CD4-positive, alpha-beta T cell (primary cell): ENCODE results near the gene SSTR4. TPM values are rescaled to one million over a fixed set of nuclear protein-coding genes. Genes with fewer than 3 reads are reported as not detected.
A peak's percentile ranks its signal among the peaks of the same experiment; 100 is the strongest.

Source experiments
- ATAC-seq: fragments of 200-7000 bp; cut with Tn5 transposase; one replicate; pipeline ENCODE4 v1.10.0; 2022; ENCODE audit warnings: mild to moderate bottlenecking; ENCODE audit not compliant: poor library complexity
- CTCF ChIA-PET: fragments of 350-600 bp; sonication (Branson Sonifier 250); formaldehyde crosslinking; loops from one replicate; lab custom pipeline; 2021; ENCODE audit warnings: antibody characterized with exemption, inconsistent platforms; lab: Charles Lee
- POLR2A ChIA-PET: fragments of 350-600 bp; sonication (Branson Sonifier 250); formaldehyde crosslinking; loops from one replicate; lab custom pipeline; 2021; ENCODE audit warnings: antibody characterized with exemption, inconsistent platforms; lab: Charles Lee
- DNase-seq, 14 experiments: peaks; one replicate each; pipeline ENCODE4 v3.0.0-alpha.2; 2013 to 2020; ENCODE audit warnings: mixed read lengths in 2 of 14
- H3K27ac ChIP-seq, 2 donors: one replicate each; pipeline versions ENCODE4 v1.5.1 to v1.7.0; 2013; ENCODE audit warnings: low read length in 2 of 2, low read depth in 1 of 2, mild to moderate bottlenecking in 1 of 2
- H3K27me3 ChIP-seq, 2 experiments: 1 replicate in 1 of 2; 2 replicates in 1 of 2; pipeline versions ENCODE4 v1.6.1 to v1.7.0; 2013; ENCODE audit warnings: low read length in 2 of 2, control low read depth in 1 of 2, mild to moderate bottlenecking in 1 of 2, moderate library complexity in 1 of 2; ENCODE audit not compliant: insufficient read depth in 2 of 2, control insufficient read depth in 1 of 2
- H3K36me3 ChIP-seq: one replicate; pipeline ENCODE4 v1.6.1; 2013; ENCODE audit warnings: low read length, control low read depth; ENCODE audit not compliant: insufficient read depth
- H3K4me1 ChIP-seq: one replicate; pipeline ENCODE4 v1.6.1; 2013; ENCODE audit warnings: low read length, control low read depth; ENCODE audit not compliant: insufficient read depth
- H3K4me3 ChIP-seq: one replicate; pipeline ENCODE4 v1.5.1; 2013; ENCODE audit warnings: mild to moderate bottlenecking, low read length, moderate library complexity
- H3K9me3 ChIP-seq, 2 experiments: 1 replicate in 1 of 2; 2 replicates in 1 of 2; pipeline versions ENCODE4 v1.6.1 to v1.7.0; 2013; ENCODE audit warnings: low read length in 2 of 2, mild to moderate bottlenecking in 2 of 2, control low read depth in 1 of 2, moderate library complexity in 1 of 2; ENCODE audit not compliant: control insufficient read depth in 1 of 2, insufficient read depth in 1 of 2
- H3K27ac Mint-ChIP-seq: one replicate; pipeline ENCODE4 v1.8.0; 2020; ENCODE audit warnings: mixed read lengths
- H3K27me3 Mint-ChIP-seq: one replicate; pipeline ENCODE4 v1.8.0; 2021; ENCODE audit warnings: mixed read lengths
- H3K36me3 Mint-ChIP-seq: one replicate; pipeline ENCODE4 v1.8.0; 2021; ENCODE audit warnings: low read depth, mixed read lengths
- H3K4me1 Mint-ChIP-seq: one replicate; pipeline ENCODE4 v1.8.0; 2021; ENCODE audit warnings: low read depth, mixed read lengths
- H3K4me3 Mint-ChIP-seq: one replicate; pipeline ENCODE4 v1.8.0; 2020; ENCODE audit warnings: mild to moderate bottlenecking, mixed read lengths
- H3K9me3 Mint-ChIP-seq: one replicate; pipeline ENCODE4 v1.8.0; 2020; ENCODE audit warnings: mixed read lengths
- CTCF ChIP-seq: fragments of 200-600 bp; IDR thresholded peaks from one replicate; pipeline ENCODE4 v1.8.0; 2022; ENCODE audit warnings: antibody characterized with exemption, mild to moderate bottlenecking
- intact Hi-C, 2 experiments: fragments of 100-400 bp; cut with DNase I in 1 of 2; cut with micrococcal nuclease in 1 of 2; formaldehyde crosslinking; loops; one replicate each; pipeline versions ENCODE4 v1.15.1 to v1.9.0; 2023 to 2025; cut with DNase I, micrococcal nuclease
- total RNA-seq, 174 experiments: library from RNA in 2 of 174; stranded (reverse) in 2 of 174; gene quantifications; one replicate each; pipeline ENCODE4 v1.2.3 and lab custom pipeline; 2021 to 2026

Gene SSTR4
- total RNA-seq, 2 experiments from 2014 or later: not detected

GRCh38 chr20:23083553-23084220 is 48.6 kb downstream of the SSTR4 start:
- H3K27me3 ChIP-seq: no peaks in the 10 kb centered on the region
- Mint-ChIP-seq H3K4me3 (peak overlapping the region; percentile 5), H3K27me3 (no peaks in the 10 kb centered on the region), H3K9me3 (no peaks in the 10 kb centered on the region), H3K36me3 (no peaks in the 10 kb centered on the region), H3K27ac (no peak overlapping the region), H3K4me1 (peaks cover 18% of the 10 kb centered on the region)
- no peak for ATAC-seq
- intact Hi-C loops: no loop called here
- H3K36me3 ChIP-seq: no peaks in the 10 kb centered on the region
- H3K27ac ChIP-seq: no peak overlapping the region
- H3K4me1 ChIP-seq: peaks cover 34% of the 10 kb centered on the region
- H3K4me3 ChIP-seq: peak overlapping the region; percentile 56
- ChIA-PET POLR2A (no interaction called here), CTCF (no interaction called here)
- DNase-seq: no peak
- peaks cover 0 to 10% of the 10 kb centered on the region in 2 experiments for H3K9me3 ChIP-seq
- TF ChIP-seq CTCF: no peak

GRCh38 chr20:23084282-23084844 is 49.3 kb downstream of the SSTR4 start:
- Histone ChIP-seq H3K4me1 (peaks cover 34% of the 10 kb centered on the region), H3K36me3 (no peaks in the 10 kb centered on the region), H3K9me3 (peaks cover 0 to 10% of the 10 kb centered on the region in 2 experiments), H3K27me3 (no peaks in the 10 kb centered on the region), H3K27ac (no peak overlapping the region), H3K4me3 (peak overlapping the region; percentile 56)
- no peaks in the 10 kb centered on the region for H3K27me3 Mint-ChIP-seq
- POLR2A ChIA-PET: no interaction called here
- no peak overlapping the region for H3K4me3 Mint-ChIP-seq
- no peaks in the 10 kb centered on the region for H3K9me3 Mint-ChIP-seq
- DNase-seq (no peak), ATAC-seq (no peak)
- H3K36me3 Mint-ChIP-seq: no peaks in the 10 kb centered on the region
- intact Hi-C loops: no loop called here
- TF ChIP-seq CTCF: no peak
- CTCF ChIA-PET: no interaction called here
- H3K4me1 Mint-ChIP-seq: peaks cover 18% of the 10 kb centered on the region
- H3K27ac Mint-ChIP-seq: no peak overlapping the region

GRCh38 chr20:23084845-23085365 is 49.8 kb downstream of the SSTR4 start:
- no peak overlapping the region for H3K27ac ChIP-seq
- DNase-seq: no peak
- Mint-ChIP-seq H3K4me1 (peaks cover 18% of the 10 kb centered on the region), H3K27me3 (no peaks in the 10 kb centered on the region), H3K9me3 (no peaks in the 10 kb centered on the region), H3K27ac (no peak overlapping the region), H3K36me3 (no peaks in the 10 kb centered on the region), H3K4me3 (no peak overlapping the region)
- H3K36me3 ChIP-seq: no peaks in the 10 kb centered on the region
- POLR2A ChIA-PET: interaction anchor here (1.1 kb wide), 1 partner anchor 265 kb away, joined by 3 read pairs; the partner anchor contains the start of gene NXT1
- TF ChIP-seq CTCF: no peak
- peaks cover 34% of the 10 kb centered on the region for H3K4me1 ChIP-seq
- CTCF ChIA-PET: no interaction called here
- H3K9me3 ChIP-seq: peaks cover 0 to 10% of the 10 kb centered on the region in 2 experiments
- ATAC-seq: no peak
- H3K4me3 ChIP-seq: peak overlapping the region; percentile 56
- H3K27me3 ChIP-seq: no peaks in the 10 kb centered on the region
- intact Hi-C loops: no loop called here
